Measurements from ENCODE around the gene POLR3B.

- TF ChIP-seq CTCF (IDR thresholded peaks at IDR 0.05) (no peak), POLR2A (IDR thresholded peaks at IDR 0.05) (no peak)
These were observed 101.6 kb downstream of the POLR3B start for GRCh38 chr12:106459124-106459523.
